HG02840 (cell line): ENCODE data around the gene MPZL1.

Experiments used
- ATAC-seq: cut with Tn5 transposase; IDR thresholded peaks from one replicate; pipeline ENCODE4 v1.9.1; 2021; ENCODE audit warnings: mild to moderate bottlenecking, moderate library complexity, moderate number of reproducible peaks; ENCODE audit not compliant: unreplicated experiment, low FRiP score

MPZL1 gene

DNA sequence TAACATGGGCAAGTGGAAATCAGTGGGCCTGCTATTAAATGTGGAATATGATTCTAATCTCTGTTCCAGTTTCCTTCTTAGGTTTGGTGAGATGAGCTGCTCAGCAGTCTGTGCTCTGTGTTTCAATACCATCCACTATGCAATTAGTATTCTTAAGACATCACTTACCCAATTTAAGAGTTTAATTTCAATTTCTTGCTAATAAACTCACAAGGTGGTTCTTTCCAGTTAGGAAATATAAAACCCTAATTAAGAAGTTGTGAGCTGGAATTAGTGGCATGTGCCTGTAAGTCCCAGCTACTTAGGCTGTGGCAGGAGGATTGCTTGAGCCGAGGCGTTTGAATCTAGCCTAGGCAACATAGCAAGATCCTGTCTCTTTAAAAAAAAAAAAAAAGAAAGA is 51.7 kb downstream of the MPZL1 start:
- ATAC-seq, result no peak

DNA sequence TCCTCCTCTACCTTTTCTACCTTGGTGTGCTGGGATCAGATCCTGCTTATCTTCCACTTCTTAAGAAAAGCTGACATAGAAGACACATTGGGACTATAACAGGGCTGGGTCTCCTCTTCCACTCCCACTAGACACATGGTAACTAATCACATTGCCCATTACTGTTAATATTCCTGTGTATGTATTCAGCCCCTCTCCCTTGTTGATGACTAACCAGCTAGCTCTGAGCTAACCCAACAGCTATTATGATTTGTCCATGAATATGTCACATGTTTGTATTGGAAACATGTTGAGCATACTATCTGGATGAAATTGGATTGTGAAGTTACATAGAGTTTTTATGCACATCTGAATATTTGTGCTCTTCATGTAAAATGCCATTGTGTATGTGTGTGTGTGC is 52.9 kb downstream of the MPZL1 start:
- no peak for ATAC-seq

DNA sequence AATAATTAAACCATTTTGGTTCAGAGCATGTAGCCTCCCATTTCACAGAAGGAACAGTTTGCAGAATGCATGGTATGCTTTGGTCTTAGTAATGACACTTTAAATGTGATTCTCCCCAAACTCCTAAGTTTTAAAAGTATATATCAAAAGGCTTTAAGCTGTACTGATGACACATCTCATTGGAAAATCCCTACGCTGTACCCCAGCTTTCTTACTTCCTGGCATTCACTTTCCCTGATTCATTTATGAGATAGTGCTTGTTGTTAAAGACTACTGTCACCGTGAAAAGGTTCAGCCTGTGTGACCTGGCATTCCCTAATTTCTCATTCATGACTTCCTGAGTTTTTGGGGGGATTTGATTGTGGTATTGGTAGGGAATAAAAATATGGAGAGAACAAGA is 53.4 kb downstream of the MPZL1 start:
- no peak for ATAC-seq

DNA sequence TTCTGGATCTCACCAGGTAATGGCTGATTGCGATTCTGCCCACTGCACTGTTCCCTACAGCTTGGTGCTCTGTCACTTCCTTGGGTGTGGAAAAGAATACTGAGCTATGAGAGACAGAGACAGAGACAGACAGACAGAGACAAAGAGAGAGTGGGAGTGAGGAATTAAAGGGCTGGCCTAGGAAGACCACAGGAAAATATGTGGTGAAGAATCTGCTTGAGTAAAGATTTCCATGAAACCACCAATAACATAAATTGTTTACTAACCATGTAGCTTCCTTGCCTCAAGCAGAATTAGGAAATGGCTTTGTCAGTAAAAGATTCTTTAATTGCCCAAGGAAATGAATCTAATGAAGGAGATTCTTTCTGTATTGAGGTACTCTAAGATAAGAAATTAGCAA is 54.4 kb downstream of the MPZL1 start:
- no peak for ATAC-seq

DNA sequence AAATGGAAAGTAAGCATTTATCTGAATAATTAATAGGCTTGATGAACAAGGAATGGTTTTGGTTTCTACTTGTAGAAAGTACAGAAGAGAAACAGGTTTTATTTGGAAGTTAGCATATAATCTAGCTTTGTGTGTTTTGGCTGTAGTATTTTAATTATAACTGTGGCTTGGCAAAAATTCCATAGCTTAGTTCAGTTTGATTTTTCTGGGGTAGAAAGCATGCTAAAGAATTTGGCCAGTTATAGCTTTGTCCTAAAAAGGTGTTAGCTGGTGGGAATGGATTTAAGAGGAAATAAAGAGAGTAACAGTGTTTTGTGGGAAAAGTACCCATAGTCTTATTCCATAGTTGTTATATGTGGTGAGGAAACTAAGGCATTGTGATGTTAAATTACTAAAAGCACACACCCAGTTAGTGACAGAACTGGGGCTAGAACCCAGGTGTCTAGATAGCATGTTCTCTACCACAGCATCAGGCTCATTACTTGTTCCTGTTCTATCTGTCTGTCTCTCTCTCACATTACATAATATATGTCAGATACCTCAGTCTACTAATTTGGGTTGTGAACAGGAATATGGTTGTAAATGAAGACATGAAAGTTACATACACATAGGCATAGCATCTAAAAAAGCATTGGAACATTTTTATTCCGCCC is 55.0 kb downstream of the MPZL1 start:
- no peak for ATAC-seq

DNA sequence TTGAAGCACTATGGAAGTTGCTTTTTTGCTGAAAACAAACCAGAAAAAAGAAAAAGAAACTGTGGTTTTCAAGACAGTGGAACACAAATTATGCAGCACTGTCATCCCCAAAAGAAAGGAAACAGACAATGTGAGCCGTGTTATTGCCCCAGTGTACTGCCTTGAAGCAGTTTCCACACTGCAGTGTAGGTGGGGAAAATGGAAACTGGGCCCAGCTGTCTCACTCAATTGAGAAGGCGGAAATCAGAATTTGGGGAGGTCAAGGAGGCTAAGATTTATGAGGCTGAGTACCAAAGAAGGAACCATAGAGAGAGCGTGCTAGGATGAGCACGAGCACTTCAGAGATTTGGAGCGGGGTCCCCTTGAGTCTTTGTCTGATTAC is 55.5 kb downstream of the MPZL1 start:
- ATAC-seq, result no peak

DNA sequence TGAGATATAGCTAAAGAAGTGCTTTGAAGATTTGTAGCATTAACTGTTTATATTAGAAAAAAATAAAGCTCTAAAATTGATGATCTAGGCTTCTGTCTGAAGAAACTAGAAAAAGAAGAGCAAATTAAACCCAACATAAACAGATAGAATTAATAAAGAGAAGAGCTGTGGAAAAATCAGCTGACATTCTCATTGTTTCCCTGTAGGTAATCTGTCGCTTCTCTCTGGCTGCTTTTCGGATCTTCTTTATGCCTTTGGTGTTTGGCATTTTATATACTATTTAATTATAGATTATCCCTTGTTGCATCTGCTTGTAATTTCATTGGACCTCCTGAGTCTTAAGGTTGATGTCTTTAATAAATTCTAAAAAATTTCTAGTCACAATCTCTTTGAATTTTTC is 59.8 kb downstream of the MPZL1 start:
- no peak for ATAC-seq

DNA sequence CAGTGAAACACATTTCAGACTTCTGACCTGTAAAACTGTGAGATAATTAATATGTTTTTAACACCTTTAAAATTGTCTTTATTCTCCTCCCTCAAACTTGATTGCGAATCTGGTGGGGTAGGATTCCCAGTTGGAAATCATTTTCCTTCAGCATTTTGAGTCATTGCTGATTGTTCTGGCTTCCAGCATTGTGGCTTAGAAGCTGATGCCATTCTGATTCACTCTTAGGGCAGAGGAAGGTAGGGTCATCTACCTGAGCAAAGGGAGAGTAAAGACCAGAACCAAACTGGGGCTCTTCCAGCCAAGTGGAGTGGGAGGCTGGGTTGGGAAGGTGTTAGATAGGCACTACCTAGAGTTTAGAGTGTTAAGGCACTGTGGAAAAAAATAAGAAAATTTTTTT is 61.2 kb downstream of the MPZL1 start:
- no peak for ATAC-seq

DNA sequence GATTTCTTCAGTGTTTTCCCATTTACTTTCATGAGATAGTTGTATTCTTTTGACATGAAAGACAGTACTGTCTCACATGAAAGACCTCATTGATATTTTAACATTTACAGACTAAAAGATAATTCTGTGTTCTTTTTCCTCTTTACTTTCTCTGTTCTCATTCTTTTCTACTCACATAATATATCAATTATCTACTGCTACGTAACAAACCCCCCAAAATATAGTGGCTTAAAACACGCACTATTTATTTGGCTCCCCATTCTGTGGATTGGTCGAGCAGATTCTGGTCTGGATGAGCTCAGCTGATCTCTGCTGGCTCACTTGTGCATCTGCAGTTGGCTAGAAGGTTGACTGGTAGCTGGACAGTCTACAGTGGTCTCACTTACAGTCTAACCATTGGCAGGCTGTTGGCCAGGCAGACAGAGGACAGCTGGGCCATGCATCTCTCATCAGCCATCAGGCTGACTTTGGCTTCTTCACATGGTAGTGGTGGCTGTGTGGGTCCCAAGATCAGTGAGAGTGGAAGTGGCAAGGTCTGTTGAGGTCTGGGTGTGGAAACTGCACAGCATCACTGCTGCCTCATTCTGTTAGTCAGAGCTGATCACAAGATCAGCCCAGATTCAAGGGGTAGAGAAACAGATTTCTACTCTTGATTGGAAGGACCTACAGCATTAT is 63.2 kb downstream of the MPZL1 start:
- ATAC-seq, result no peak

DNA sequence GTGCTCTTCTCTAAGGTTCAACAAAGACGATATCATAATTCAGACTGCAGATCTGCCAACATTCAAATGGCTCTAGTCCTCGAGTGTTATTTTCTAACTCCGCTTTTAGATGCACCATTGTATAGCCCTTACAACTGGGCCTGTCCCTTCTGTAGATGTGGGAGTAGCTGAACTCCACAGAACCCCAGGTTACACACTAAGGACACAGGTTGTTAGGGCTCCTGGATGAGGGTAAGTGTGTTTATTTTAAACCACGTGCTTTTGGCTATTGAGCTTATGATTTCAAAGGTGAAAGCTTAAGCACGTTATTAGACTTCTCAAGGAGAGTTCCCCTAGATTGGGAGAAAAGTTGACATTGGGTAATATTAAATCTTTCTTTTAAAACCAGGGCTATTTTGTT is 64.7 kb downstream of the MPZL1 start:
- no peak for ATAC-seq

DNA sequence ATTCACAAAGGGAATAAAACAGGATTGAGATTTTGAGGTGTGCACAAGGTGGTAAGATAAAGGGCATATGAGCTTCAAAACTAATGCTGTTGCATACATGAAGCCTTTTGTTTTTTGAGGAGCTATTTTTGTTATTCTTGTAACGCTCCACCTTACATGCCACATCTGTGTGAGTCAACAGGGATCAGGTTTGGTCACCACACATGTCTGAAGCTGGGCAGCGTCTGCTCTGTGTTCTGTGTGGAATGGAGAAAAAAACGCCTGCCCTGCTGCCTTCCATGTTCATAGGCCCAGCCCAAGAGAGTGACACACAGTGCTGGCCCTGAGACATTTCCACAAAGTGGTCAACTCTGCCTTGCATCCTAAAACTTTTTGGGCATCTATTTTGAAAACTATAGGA is 67.7 kb downstream of the MPZL1 start:
- no peak for ATAC-seq

DNA sequence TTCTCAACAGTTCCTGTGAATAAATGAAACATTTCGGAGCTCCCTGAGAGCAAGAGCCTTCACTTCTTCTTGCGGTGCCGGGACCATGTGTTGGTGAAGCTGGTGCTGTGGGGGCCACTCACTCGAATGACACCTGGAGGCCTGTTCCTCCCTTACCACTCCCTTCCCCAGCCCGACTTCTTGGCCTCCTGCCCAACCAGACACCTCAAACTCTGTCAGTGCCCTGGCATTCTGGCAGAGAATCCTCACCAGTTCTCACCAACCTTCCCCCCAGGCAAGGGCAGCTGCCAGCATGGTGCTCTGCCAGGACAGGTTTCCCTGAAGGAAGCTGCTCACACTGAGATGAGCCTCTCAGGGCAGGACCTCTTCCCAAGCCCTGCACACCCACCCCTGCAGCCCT is 68.3 kb downstream of the MPZL1 start:
- no peak for ATAC-seq

DNA sequence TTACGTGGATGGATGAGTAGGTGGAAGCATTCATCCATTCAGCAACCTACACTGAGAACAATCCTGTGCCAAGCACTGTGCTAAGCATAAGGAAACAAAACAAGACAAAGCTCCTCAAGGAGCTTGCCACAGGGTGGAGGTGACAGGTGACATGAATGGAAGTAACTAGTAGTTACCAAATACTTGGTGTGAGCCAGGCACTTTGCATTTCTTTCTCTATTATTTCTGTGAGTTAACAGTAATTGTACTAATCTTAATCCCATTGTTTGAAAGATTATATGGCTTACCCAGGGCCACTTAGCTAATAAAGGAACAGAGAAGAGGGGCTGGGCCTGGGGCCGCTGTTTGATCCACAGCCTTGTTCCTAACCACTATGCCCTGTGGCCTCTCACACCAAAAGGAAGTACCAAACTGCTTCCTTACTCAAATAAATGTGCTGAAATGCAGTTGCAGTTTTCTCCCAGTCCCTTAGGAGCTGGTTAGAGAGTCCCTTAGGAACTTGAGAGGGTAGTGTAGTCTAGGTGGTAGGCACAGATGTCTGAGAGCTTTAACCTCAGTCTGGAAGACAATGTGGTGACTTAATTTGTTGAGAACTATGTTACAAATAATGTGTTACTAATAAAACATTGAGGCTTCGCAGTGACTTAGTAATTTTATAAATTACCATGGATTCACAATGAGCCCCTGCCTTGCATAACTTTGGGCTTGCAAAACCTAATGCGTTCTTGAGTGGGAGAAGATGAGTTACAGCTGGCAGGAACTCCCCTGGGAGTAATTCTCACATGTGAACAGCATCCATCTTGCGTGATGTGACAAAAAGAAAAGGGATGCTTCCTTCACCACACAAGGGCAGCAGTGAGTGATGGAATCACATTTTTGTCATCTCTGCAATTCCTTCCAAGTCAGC is 69.8 kb downstream of the MPZL1 start:
- ATAC-seq, result no peak

DNA sequence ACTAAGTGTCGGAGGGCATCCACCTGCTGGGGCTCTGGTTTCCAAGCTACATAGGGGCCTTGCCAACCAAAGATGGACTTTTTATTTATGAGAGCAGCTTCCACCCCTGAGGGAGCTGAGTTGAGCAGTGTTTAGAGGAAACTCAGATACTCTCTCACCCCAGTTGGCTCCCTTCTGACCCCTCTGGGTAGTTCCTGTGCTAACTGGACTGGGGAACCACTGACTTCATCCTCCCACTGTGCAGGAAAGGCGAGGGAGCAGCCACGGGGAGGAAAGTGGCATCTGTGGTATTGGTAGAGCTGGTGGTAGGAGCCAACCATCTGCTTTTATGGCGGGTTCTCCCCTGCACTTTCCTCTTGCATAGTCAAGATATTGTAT is 70.4 kb downstream of the MPZL1 start:
- no peak for ATAC-seq

DNA sequence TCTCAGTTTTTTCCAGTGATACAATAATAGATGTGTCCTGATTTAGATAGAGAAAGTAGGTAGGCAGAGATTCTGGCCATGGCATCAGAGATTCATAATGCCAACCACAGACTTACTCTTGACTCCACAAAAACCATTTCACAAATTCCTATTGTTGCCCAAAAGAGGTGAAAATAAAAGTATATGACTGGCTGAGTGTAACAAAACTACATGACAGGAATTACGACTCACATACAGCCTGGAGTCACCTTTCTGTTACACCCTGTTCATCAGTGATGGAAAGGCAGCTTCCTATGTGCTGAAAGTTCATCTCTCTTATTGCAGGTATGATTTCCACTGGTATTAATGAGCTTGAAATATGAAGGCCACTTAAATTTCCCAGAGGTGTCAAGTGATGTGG is 72.3 kb downstream of the MPZL1 start:
- no peak for ATAC-seq

DNA sequence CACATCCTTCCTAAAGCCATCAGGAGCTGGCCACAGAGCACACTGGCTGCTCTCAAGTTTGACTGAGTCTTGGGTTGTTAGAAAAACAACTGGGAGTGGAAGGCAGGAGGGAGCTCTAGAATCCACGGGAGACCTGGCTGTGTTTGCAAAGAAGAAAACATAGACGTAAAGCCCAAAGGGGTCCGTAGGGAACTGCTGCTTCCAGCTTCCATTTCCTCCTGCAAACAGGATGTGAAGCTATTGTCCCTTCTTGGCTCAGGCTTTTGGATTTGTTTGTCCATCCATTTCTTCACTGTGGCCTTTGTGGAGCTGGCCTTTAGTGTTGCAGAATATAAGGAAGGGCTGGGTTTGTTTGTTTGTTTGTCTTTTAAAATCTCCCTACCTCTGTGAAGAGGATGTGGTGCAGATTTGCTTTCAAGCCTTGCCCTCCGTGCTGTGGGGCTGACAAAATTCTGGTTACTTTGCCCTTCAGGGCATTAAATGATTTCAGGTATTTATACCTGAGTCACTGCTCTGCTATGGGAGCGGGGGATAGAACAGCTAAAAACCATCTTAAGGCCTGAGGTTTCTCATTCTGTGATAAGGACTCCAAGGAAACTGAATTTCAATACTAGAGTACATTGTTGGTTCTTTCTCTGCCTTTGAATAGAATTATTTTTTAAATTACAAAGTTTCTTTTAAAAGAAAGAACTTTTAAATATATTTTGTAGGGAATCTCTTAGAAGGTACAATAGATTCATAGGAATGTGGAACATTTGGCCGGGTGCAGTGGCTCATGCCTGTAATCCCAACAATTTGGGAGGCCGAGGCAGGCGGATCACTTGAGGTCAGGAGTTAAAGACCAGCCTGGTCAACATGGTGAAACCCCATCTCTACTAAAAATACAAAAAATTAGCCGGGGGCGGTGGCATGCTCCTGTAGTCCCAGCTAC is 74.3 kb downstream of the MPZL1 start:
- no peak for ATAC-seq

DNA sequence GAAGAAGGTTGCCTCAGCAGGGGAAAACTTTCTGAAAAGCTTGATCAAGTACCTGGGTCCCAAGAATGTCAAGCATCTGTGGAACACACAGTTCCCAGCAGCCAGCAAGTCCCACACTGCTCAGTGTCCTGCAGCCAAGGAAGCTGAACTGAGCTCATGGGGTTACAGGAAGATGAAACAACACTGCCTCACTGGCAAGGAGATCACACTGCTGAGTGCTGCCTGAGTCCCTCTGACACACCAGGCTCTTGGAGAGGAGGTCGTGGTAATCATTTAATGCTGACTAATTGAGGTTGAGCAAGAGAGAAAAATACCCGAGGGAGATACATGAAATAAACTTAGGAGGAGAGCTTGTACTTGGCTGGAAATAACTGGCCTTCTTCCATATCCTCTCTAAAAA is 75.2 kb downstream of the MPZL1 start:
- no peak for ATAC-seq

DNA sequence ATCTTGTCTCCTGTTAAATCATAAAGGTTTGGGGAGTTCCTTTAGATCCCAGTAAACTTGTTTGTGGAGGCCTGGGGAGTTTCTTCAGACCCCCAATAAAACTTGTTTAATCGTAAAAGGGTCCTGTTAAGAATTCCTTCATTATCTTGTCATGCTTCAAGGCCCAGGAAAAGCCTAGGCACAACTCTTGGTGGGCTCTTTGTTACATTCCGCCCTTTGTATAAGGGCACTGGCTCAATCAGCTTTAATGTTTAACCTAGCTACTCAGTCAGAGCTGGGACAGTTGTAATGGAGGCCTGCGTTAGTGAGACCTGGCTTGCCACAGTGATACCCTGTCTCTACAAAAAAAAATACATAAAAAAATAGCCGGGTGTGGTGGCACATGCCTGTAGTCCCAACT is 77.2 kb downstream of the MPZL1 start:
- no peak for ATAC-seq

DNA sequence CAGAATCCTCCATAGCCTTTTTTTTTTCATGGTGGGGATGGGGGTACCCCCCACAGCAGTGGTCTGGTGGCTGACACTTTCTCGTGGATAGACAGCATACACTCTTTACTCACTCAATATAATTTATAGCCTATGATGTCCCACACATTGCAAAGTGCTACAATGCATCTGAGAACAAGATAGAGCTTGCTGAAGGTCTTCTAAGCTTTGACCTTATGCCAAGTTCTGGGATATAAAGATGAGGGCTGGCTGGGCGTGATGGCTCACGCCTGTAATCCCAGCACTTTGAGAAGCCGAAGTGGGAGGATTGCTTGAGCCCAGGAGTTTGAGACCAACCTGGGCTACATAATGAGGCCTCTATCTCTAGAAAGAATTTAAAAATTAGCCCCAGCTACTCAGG is 78.0 kb downstream of the MPZL1 start:
- no peak for ATAC-seq

DNA sequence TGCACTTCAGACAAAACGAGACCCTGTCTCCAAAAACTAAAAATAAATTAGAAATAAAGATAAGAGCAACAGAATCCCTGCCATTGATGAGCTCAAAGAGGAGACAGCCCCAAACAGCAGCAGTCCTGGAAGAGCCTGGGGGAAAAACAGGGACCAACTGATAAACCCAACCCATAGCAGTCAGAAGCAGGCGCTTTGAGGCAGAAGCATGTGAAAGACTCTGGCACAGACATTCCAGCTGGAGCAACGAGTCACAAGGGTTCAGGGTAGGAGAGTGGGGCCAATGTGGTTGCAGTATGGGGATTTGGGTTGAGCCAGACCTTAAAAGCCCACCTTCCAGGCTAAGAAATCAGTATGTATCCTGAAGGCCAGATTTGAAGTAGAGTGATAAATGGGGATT is 78.5 kb downstream of the MPZL1 start:
- no peak for ATAC-seq

DNA sequence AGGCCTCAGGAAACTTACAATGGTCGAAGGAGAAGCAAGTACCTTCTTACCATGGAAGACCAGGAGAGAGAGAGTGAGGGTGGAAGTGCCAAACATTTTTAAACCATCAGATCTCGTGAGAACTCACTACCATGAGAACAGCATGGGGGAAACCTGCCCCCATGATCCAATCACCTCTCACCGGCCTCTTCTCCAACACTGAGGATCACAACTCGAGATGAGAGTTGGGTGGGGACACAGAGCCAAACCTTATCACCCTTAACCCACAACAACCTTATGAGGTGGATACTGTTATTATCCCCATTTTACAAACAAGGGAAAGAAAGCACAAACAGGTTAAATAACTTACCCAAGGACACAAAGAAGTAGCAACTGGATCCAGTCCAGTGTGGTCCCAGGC is 80.5 kb downstream of the MPZL1 start:
- ATAC-seq, result no peak
